Keratinocyte (primary cell): ENCODE results near the gene CD8A. TPM values are rescaled to one million over a fixed set of nuclear protein-coding genes. Genes with fewer than 3 reads are reported as not detected.

Experiments
- DNase-seq: peaks from one replicate; pipeline ENCODE4 v3.0.0-alpha.2; 2011; ENCODE audit warnings: low read depth, missing footprints, low spot score
- FAIRE-seq: peaks from 2 replicates; lab custom pipeline; 2011; peaks lifted over from hg19 to GRCh38; lab: Jason Lieb, UNC
- H2AFZ ChIP-seq: 2 replicates; pipeline ENCODE4 v1.6.0; 2012; ENCODE audit warnings: low read length, control low read depth, inconsistent platforms; ENCODE audit not compliant: control insufficient read depth
- H3K27ac ChIP-seq: 2 replicates; pipeline ENCODE4 v1.5.1; 2011; ENCODE audit warnings: low read length; ENCODE audit not compliant: control insufficient read depth, insufficient read depth
- H3K27me3 ChIP-seq: 3 replicates; pipeline ENCODE4 v1.6.0; 2011; ENCODE audit warnings: low read length; ENCODE audit not compliant: control insufficient read depth, insufficient read depth; ENCODE audit errors: extremely low read depth
- H3K36me3 ChIP-seq, 2 experiments: 2 replicates in 1 of 2; 3 replicates in 1 of 2; pipeline ENCODE4 v1.5.1; 2011; ENCODE audit warnings: low read length in 2 of 2, mild to moderate bottlenecking in 1 of 2; ENCODE audit not compliant: control insufficient read depth in 2 of 2, insufficient read depth in 2 of 2; ENCODE audit errors: extremely low read depth in 1 of 2
- H3K4me1 ChIP-seq: 3 replicates; pipeline ENCODE4 v1.5.1; 2011; ENCODE audit warnings: low read length; ENCODE audit not compliant: control insufficient read depth, insufficient read depth; ENCODE audit errors: extremely low read depth
- H3K4me2 ChIP-seq: 3 replicates; pipeline ENCODE4 v1.6.0; 2011; ENCODE audit warnings: low read depth, low read length; ENCODE audit not compliant: control insufficient read depth, insufficient read depth; ENCODE audit errors: extremely low read depth
- H3K4me3 ChIP-seq, 3 experiments: fragments of 200-600 bp in 1 of 3; sonication (generic) in 1 of 3; 2 replicates in 2 of 3; 3 replicates in 1 of 3; pipeline ENCODE4 v1.5.1; 2011 to 2016; ENCODE audit warnings: low read length in 3 of 3, mild to moderate bottlenecking in 3 of 3, control low read depth in 2 of 3, inconsistent platforms in 1 of 3, low read depth in 1 of 3, mixed read lengths in 1 of 3, mixed run types in 1 of 3, moderate library complexity in 1 of 3; ENCODE audit not compliant: control insufficient read depth in 2 of 3, insufficient read depth in 2 of 3; ENCODE audit errors: extremely low read depth in 1 of 3
- H3K79me2 ChIP-seq: 2 replicates; pipeline ENCODE4 v1.6.0; 2012; ENCODE audit warnings: low read length; ENCODE audit not compliant: control insufficient read depth, insufficient read depth
- H3K9ac ChIP-seq: 3 replicates; pipeline ENCODE4 v1.6.0; 2011; ENCODE audit warnings: low read length; ENCODE audit not compliant: control insufficient read depth, insufficient read depth; ENCODE audit errors: extremely low read depth
- H3K9me1 ChIP-seq: 3 replicates; pipeline ENCODE4 v1.6.0; 2011; ENCODE audit warnings: low read length; ENCODE audit not compliant: control insufficient read depth, insufficient read depth; ENCODE audit errors: extremely low read depth
- H3K9me3 ChIP-seq: 2 replicates; pipeline ENCODE4 v1.5.1; 2012; ENCODE audit warnings: low read depth, low read length; ENCODE audit not compliant: control insufficient read depth
- H4K20me1 ChIP-seq: 3 replicates; pipeline ENCODE4 v1.6.0; 2011; ENCODE audit warnings: low read length; ENCODE audit not compliant: control insufficient read depth, insufficient read depth; ENCODE audit errors: extremely low read depth
- EZH2 ChIP-seq: IDR thresholded peaks from one replicate; pipeline ENCODE4 v1.6.1; 2012; ENCODE audit warnings: inconsistent platforms, mild to moderate bottlenecking, low read length, moderate library complexity
- dilution Hi-C: fragments of 300-500 bp; cut with MboI; formaldehyde crosslinking; loops from one replicate; pipeline ENCODE4 v1.7.0; 2020; ENCODE audit warnings: low sequenced_read_pairs; ENCODE audit not compliant: extremely low pct_ligation_motif_present
- polyA plus RNA-seq, 5 experiments: library from polyadenylated mRNA; depleted of rRNA in 3 of 5; stranded (reverse) in 3 of 5; stranded (forward) in 1 of 5; unstranded in 1 of 5; fragments of >200 nt; gene quantifications; 1 replicate in 1 of 5; 2 replicates in 3 of 5; 3 replicates in 1 of 5; pipeline versions ENCODE4 v1.2.1 to v1.2.3, GENCODE V29; 2011 to 2012; ENCODE audit warnings: missing spikeins in 2 of 5, low read depth in 1 of 5, low replicate concordance in 1 of 5
- TF ChIP-seq, protein P1 (sequence below), 3 experiments: IDR thresholded peaks in 1 of 3; conservative IDR thresholded peaks in 1 of 3; optimal IDR thresholded peaks in 1 of 3; 2 replicates in 2 of 3; 3 replicates in 1 of 3; pipeline versions ENCODE3 to v1.5.1; 2011; ENCODE audit warnings: low read length in 3 of 3, mild to moderate bottlenecking in 3 of 3, moderate library complexity in 2 of 3, control low read depth in 1 of 3, inconsistent platforms in 1 of 3; ENCODE audit not compliant: insufficient read depth in 2 of 3; ENCODE audit errors: extremely low read depth in 1 of 3

Gene CD8A
- polyA plus RNA-seq, 1 donor (not counting 4 experiments of a cell fraction or from before 2014, with no cell fraction given), result 0.10 TPM

DNA sequence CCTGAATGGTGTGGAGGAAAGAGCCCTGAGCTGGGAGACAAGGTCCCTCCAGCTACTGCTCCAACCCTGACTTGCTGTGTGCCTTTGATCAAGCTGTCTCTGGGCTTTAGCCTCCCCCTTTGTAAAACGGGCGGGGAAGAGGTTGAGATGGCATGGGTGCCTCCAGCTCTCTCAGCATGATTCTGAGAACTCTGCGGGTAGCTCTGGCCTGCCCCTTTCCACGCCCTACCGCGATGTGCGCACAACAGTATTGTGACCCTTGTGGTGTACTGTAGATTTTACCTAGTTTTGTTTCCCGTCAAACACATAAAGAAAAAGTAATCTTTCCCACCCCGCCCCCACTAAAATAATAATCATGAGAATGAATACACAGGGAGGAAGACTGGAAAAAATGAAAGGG lies 5.3 kb downstream of the CD8A start:
- H3K9ac ChIP-seq, result no peak overlapping the region
- H3K4me3 ChIP-seq, result no peak overlapping the region
- no peak for TF ChIP-seq EZH2
- TF ChIP-seq, protein P1, sequence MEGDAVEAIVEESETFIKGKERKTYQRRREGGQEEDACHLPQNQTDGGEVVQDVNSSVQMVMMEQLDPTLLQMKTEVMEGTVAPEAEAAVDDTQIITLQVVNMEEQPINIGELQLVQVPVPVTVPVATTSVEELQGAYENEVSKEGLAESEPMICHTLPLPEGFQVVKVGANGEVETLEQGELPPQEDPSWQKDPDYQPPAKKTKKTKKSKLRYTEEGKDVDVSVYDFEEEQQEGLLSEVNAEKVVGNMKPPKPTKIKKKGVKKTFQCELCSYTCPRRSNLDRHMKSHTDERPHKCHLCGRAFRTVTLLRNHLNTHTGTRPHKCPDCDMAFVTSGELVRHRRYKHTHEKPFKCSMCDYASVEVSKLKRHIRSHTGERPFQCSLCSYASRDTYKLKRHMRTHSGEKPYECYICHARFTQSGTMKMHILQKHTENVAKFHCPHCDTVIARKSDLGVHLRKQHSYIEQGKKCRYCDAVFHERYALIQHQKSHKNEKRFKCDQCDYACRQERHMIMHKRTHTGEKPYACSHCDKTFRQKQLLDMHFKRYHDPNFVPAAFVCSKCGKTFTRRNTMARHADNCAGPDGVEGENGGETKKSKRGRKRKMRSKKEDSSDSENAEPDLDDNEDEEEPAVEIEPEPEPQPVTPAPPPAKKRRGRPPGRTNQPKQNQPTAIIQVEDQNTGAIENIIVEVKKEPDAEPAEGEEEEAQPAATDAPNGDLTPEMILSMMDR (optimal IDR thresholded peaks at IDR 0.05 in 1 of 3, IDR thresholded peaks at IDR 0.05 in 1 of 3, conservative IDR thresholded peaks at IDR 0.05 in 1 of 3; ENCODE audit: extremely low read depth in 1 of 3, insufficient read depth in 2 of 3, low read length in 3 of 3), result no peak
- no peaks in the 10 kb centered on the region for H3K9me1 ChIP-seq
- no peak for DNase-seq
- H2AFZ ChIP-seq, result no peak overlapping the region
- no peaks in the 10 kb centered on the region for H3K4me1 ChIP-seq
- FAIRE-seq, result no peak
- no peaks in the 10 kb centered on the region for H3K36me3 ChIP-seq
- dilution Hi-C loops, result no loop called here
- H3K9me3 ChIP-seq, result no peaks in the 10 kb centered on the region
- H3K4me2 ChIP-seq, result no peak overlapping the region
- H3K27ac ChIP-seq, result no peak overlapping the region
- no peaks in the 10 kb centered on the region for H3K79me2 ChIP-seq
- peaks cover 2% of the 10 kb centered on the region for H4K20me1 ChIP-seq
- peaks cover 37% of the 10 kb centered on the region for H3K27me3 ChIP-seq

DNA sequence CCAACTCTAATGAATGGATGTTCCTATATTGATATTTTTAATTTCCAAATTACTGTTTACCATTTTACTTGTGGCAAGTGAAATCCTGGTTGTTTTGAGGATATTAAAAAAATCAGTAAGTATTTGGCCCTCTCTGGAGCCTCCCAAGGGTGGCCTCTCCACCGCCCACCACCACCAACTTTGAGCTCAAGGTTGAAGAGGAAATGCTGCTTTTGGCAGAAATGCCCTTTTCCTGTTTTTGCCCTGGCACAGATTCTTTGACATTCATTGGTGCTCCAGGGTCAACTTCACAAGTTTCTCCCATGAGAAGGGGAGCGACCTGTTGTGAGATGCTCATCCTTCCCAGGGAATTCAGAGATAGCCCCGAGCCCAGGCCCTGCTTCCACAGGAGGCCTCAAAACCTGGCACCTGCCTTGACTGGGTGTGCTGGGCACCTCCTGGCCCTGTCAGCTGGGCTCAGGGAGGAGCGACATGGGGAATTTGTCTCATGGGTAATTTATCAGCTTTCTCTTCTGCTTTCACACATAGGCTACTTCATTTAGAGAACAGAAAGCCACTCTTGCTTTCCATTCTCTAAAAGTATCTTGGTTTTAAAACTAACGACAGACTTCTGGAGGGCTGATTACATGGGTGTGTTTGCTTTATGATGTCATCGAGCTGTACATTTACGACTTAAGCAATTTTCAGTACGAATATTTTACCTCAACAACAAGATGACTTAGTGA lies 6.9 kb downstream of the CD8A start:
- H2AFZ ChIP-seq, result no peak overlapping the region
- H3K36me3 ChIP-seq, result no peaks in the 10 kb centered on the region
- H3K4me1 ChIP-seq, result no peaks in the 10 kb centered on the region
- TF ChIP-seq, protein P1 (optimal IDR thresholded peaks at IDR 0.05 in 1 of 3, IDR thresholded peaks at IDR 0.05 in 1 of 3, conservative IDR thresholded peaks at IDR 0.05 in 1 of 3; ENCODE audit: extremely low read depth in 1 of 3, insufficient read depth in 2 of 3, low read length in 3 of 3), result no peak
- no peak for TF ChIP-seq EZH2
- no peak for DNase-seq
- no peak overlapping the region for H3K9ac ChIP-seq
- H3K27ac ChIP-seq, result no peak overlapping the region
- H3K79me2 ChIP-seq, result no peaks in the 10 kb centered on the region
- no peaks in the 10 kb centered on the region for H3K9me3 ChIP-seq
- H3K27me3 ChIP-seq, result peaks cover 21% of the 10 kb centered on the region
- no peaks in the 10 kb centered on the region for H4K20me1 ChIP-seq
- H3K4me2 ChIP-seq, result no peak overlapping the region
- no peak for FAIRE-seq
- dilution Hi-C loops, result no loop called here
- H3K9me1 ChIP-seq, result no peaks in the 10 kb centered on the region
- H3K4me3 ChIP-seq, result no peak overlapping the region
